GM21825 (cell line): Measurements from ENCODE around the gene PHKG2.
"Not testable (repeated sequence)": the region's sequence is repeated elsewhere in the genome, so short reads cannot be mapped to it uniquely, and the experiment has no call there.

Source experiments
- ATAC-seq: cut with Tn5 transposase; IDR thresholded peaks from one replicate; pipeline ENCODE4 v1.9.1; 2021; ENCODE audit warnings: mild to moderate bottlenecking, moderate library complexity; ENCODE audit not compliant: unreplicated experiment

Gene PHKG2

GRCh38 chr16:30747799-30748633 is at the start of gene PHKG2:
TSS of gene PHKG2 (plus strand) at chr16:30748425. CDS start at chr16:30748821, 396 bp downstream.
- peak; percentile 92 for ATAC-seq

GRCh38 chr16:30698816-30699614 is 49.2 kb upstream of the PHKG2 start, which contains the start of gene SRCAP:
TSS of gene SRCAP (plus strand) at chr16:30699171. CDS start at chr16:30700825, 1,654 bp downstream.
- peak; percentile 35 for ATAC-seq

- ATAC-seq: no peak
Observed at GRCh38 chr16:30699615-30700099, 48.6 kb upstream of the PHKG2 start.

GRCh38 chr16:30700491-30700890 is 47.7 kb upstream of the PHKG2 start:
- ATAC-seq: no peak

- ATAC-seq: no peak
Observed at GRCh38 chr16:30700971-30701370, 47.3 kb upstream of the PHKG2 start.

GRCh38 chr16:30703071-30703470 is 45.2 kb upstream of the PHKG2 start:
- ATAC-seq: not testable (repeated sequence)

GRCh38 chr16:30703971-30704370 is 44.3 kb upstream of the PHKG2 start:
- no peak for ATAC-seq

GRCh38 chr16:30706046-30706445 is 42.2 kb upstream of the PHKG2 start:
- ATAC-seq: no peak

- ATAC-seq: no peak
Observed at GRCh38 chr16:30710971-30711370, 37.3 kb upstream of the PHKG2 start.

- ATAC-seq: no peak
Observed at GRCh38 chr16:30711712-30712111, 36.5 kb upstream of the PHKG2 start.

GRCh38 chr16:30715750-30716445 is 32.3 kb upstream of the PHKG2 start:
- no peak for ATAC-seq

GRCh38 chr16:30720086-30720485 is 28.1 kb upstream of the PHKG2 start:
- no peak for ATAC-seq

GRCh38 chr16:30720694-30721093 is 27.5 kb upstream of the PHKG2 start:
- ATAC-seq: no peak

- no peak for ATAC-seq
Observed at GRCh38 chr16:30721167-30721566, 27.1 kb upstream of the PHKG2 start.

- no peak for ATAC-seq
Observed at GRCh38 chr16:30721606-30722005, 26.6 kb upstream of the PHKG2 start.

- ATAC-seq: no peak
Observed at GRCh38 chr16:30722443-30722842, 25.8 kb upstream of the PHKG2 start.

- ATAC-seq: no peak
Observed at GRCh38 chr16:30722916-30723315, 25.3 kb upstream of the PHKG2 start.

GRCh38 chr16:30723725-30724355 is 24.4 kb upstream of the PHKG2 start:
- no peak for ATAC-seq

- ATAC-seq: no peak
Observed at GRCh38 chr16:30724641-30725417, 23.4 kb upstream of the PHKG2 start.

- ATAC-seq: no peak
Observed at GRCh38 chr16:30725418-30725792, 22.8 kb upstream of the PHKG2 start.
